DMS114 treated with DMSO at 0.1 percent for 48 hours (cell line): ENCODE measurements around the gene PER2.
"Not testable (repeated sequence)": the region's sequence is repeated elsewhere in the genome, so short reads cannot be mapped to it uniquely, and the experiment has no call there.

ENCODE experiments used
- DNase-seq: peaks from one replicate; lab custom pipeline; 2025; ENCODE audit not compliant: unreplicated experiment; lab: John Stamatoyannopoulos, UW

The PER2 gene

DNA sequence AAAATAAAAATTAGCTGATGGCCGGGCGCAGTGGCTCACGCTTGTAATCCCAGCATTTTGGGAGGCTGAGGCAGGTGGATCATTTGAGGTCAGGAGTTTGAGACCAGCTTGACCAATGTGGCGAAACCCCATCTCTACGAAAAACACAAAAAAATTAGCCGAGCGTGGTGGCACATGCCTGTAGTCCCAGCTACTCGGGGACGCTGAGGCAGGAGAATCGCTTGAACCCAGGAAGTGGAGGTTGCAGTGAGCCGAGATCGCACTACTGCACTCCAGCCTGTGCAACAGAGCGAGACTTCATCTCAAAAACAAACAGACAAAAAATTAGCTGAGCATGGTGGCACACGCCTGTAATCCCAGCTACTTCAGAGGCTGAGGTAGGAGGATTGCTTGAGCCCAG lies 22.3 kb upstream of the PER2 start:
- DNase-seq: not testable (repeated sequence)

DNA sequence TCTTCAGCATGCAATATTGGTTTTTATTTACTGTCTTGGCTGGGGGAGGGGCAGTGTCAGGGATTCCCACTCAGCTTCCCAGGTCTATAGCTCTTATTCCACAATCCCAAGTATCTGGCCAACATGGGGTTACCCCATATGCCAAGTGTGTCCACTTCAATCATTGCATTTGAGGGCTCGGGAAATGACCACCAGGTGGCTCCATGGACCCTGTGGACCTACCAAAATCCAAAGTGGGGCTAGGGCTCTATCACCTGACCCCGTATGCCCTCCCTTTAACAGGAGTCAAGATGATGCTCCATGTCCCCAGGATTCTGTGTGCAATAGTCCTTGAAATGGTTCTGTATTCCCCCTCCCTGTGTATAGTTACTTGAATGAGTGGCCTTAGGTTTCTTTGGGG lies 19.8 kb upstream of the PER2 start:
- DNase-seq: no peak

DNA sequence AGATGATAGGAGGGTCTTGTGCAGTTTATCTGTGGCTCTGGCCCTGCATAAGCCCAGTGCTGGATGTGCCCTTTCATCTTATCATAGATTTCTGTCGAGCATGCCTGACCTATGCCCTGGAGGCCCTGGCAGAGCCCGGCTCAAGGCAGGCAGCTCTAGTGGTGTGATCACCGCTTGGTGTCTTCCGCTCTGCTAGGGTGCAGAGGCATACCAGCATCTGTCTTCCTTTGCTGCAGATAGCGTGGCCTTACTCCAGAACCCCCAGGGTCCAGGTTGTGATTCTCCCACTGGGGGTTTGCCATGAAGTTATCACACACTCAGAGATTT lies 18.2 kb upstream of the PER2 start:
- no peak for DNase-seq

DNA sequence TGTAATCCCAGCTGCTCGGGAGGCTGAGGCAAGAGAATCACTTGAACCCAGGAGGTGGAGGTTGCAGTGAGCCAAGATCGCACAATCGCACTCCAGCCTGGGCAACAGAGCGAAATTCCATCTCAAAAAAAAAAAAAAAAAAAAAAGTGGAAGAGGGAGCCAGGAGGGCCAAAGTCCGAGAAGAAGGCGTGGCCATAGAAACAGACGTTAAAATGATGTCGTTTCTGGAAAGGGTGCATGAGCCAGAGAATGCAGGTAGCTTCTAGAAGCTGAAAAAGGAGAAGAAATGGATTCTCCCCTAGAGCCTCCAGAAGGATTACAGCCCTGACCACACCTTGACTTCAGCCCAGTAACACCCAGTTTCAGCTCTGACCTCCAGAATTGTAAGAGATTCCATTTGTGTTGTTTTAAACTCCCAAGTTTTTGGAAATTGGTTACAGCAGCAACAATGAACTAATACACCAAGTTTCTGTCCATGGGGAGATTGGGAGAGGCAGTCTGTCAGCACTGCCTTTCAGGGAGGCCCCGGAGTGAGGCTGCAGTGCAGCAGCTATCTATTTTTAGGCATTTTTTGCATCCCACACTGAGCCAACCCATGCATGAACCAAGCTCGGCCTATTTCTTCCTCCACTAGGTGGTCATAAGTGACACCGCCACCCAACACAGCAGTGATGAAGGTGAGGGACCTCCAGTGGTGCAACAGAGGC lies 17.7 kb upstream of the PER2 start:
- no peak for DNase-seq

DNA sequence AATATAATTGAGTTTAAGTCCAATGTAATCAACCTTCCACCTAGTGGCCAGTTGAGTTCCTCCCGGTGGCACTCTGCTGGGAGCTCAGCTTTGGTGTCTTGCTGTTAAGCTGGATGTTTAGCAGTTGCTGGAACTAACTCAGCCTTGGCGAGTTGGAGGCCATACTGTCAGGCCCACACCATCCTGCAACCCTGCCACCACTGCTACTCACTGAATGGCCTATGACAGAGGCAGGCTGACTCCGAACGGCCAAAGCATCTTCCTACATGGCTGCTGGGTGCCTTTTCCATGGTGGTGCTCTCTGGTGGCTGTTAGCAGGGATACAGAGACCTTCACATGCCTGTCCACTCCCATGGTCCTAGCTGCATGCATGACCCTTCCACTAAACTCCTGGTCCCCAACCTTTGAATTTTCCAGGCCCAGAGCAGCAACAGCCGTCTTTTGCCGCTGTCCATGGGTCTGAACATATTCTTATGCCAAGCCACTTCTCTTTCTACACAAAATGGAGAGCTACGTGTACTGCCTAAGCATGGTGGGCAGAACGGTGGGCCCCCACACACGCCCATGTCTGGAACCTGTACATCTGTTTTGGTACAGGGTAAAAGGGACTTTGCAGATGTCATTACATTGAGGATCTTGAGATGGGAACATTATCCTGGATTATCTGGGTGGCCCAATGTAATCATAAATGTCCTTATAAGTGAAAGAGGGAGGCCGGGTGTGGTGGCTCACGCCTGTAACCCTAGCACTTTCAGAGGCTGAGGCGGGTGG lies 16.9 kb upstream of the PER2 start:
- no peak for DNase-seq

DNA sequence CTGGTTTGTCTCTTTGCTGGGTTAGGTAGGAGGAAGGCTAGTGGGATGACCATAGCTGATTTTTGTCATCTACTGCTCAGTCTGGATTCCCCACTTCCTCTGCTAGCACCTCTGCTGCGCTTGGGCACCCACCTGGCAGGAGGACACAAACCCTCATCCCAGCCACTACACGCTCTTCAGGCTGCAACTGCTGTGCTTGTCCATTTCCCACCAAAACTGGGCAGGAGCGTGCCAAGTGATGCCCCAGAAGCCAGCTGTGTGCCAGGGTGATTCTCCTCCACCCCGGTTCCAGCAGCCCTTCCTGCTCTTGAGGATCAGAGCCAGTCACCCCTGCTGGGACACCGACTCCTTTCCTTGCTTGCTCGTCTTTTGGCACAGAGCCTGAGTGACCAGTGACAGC lies 15.7 kb upstream of the PER2 start:
- no peak for DNase-seq

DNA sequence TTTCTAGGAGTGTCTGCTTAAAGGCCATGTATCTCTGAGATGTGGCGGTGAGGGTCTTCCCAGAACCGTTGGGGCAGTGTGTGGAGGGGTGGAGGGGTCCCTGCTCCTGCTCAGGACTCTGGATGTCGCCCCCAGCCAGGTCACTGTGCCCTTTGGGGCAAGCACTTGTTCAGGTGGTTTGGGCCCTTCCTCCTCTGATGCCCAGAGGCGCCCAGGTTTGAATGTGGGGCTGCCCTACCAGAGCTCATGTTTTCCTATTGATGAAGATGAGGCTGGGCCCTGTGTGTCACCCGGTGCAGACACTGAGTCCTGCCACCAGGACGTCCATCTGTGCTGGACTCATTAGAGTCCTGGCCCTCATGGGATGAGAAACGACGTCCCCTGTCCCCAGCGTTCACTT lies 14.3 kb upstream of the PER2 start:
- no peak for DNase-seq

DNA sequence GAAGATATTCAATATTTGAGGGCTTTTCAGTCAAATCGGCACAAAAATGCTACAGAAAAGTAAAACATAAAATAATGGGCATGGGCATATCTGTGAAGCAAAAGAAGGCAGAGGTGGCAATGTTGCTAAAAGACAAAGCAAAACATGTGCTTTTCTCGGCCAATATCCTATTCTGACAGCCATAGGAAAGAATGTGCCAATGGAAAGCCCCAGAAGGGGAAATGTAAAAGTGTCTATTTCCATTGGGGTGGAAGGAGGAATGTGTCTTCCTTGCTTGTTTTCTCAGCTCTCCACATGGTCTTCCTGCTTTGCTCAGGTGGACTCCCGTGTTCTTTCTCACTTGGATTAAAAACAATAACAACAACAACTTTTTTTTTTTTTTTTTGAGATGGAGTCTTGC lies 13.7 kb upstream of the PER2 start:
- no peak for DNase-seq

DNA sequence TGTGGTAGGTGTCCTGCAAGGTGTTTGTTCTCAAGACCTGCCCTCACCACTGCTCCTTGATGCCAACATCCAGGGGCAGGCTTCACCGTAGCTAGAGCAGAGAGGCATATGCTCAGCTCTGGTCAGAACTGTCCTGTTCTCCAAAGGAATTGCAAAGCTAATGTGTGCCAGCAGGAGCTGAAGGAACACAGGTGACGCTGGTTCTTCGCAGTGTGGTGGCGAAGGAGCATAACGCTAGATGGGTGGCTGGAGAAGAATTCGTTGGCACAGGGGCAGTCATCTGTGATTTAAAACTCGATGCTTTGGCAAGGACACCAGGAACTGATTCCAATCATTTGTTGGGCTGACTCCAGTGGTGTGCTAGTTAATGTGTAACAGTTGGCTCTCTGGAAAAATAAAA lies 11.4 kb upstream of the PER2 start:
- DNase-seq: no peak

DNA sequence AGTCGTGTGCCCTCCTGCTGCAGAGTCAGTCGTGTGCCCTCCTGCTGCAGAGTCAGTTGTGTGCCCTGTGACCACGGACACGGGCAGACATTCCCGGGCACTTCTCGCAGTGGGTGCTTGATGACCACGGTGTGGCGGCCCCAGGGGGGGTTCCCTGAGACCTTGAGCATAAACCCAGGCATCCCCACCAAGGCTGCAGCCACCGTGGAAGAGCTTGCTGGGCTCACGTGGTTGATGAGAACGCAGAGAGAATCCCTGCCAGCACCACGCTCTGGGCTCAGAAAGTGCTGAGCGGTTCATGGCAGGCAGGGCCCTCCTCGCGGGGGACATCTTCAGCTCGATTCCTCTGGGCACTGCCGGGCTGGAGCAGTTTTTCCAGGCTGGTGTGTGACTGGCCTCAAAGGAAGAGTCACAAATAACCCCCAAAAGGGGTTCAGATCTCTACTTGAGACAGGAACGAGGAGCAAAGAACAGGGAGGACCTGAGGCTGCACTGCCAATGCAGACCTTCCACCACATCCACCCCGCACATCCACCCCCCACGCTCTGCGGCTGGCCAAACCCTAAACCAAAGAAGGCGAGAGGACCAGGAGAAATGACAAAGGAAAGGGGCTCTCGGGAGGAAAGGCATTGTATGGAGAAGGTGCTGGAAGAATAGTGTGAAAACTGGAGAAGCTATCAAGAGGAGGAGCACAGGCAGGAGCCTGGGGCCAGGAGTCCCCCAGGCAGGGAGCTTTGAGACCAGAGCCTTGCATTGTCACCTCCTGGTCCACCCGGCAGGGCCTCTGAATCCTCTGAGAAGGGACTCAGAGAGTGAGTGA lies 8.4 kb upstream of the PER2 start:
- no peak for DNase-seq

DNA sequence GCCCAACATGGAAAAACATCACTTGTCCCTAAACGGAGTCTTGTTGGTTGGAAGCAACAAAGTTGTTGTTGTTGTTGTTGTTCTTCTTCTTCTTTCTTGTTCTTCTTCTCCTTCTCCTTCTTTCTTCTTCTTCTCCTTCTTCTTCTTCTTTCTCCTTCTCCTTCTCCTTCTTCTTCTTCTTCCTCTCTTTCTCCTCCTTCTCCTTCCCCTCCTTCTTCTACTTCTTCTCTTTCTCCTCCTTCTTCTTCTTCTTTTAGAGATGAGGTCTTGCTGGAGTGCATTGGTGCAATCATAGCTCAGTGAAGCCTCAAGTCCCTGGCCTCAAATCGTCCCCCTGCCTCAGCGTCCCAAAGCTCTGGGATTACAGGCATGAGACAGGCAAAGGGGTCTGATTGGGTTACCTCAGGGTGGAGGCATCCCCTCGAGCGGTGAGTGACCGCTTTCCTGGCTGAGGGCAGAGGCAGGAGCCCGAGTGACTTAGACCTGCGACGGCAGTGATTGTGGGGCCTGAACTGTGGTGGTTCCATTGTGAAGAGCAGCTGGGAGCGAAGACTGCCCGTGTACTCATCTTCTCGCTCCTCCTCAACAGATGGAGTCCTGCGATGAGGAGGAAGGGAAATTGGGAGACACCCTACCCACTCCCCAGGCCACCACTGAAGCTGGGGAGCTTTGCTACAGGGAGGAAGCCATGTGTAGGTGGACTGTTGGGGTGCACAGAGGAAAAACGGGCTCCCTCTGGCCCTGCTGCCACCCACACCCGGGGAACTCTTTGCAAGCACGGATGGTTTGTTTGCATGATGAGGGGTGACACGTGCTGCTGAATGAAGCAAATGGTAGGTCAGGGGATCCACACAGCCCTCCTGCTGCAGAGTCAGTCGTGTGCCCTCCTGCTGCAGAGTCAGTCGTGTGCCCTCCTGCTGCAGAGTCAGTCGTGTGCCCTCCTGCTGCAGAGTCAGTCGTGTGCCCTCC lies 7.0 kb upstream of the PER2 start:
- DNase-seq: no peak

DNA sequence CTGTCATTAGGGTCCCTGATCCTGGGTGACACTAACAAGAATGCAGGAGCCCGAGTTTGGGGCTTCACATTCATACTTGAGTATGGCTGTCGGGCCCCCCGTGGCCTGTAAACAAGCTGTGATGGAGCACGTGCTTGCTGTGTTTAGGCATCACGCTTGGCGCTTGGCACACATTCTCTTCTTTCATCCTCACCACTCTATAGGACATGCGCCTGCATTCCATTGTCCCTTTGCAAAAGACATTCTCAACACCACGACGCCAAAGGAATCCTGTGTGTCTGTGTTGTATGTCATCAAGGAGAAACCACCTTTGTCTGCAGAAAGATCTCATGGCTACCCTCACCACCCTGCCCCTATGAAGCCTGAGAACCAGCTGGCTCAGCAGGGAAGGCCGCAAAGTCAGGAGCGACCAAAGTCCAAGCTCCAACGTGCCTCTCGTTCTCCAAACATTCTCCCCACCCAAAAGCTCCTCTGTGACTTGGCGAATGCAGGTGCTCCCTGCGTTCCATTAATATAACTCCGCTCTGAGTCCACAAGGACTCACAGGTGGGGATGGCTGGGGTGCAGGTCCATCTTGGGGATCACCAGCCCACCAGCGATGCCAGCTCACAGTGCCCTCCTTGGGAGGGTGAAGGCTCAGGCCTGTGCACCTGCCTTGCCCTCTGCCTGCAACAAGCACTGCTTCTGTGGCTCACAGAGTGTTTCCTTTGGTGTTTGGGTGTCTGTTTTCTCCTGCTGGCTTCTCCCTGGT lies 6.2 kb upstream of the PER2 start:
- no peak for DNase-seq

DNA sequence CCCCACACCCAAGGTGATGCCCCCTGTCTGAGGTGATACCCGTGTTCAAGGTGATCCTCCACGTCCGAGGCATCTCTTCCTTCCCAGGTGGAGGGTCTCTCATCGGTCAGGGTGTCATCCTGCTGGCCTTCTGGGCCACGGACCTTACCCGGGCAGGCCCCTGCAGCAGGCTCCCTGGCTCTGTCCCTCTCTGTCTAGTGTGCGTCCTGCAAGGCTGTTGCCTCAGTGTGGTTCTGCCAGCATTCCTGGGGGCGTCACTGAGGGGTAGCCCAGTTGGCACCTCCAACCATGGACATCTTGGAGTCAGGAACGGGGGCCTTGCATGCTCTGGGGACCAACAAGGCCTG lies 5.6 kb upstream of the PER2 start:
- no peak for DNase-seq

DNA sequence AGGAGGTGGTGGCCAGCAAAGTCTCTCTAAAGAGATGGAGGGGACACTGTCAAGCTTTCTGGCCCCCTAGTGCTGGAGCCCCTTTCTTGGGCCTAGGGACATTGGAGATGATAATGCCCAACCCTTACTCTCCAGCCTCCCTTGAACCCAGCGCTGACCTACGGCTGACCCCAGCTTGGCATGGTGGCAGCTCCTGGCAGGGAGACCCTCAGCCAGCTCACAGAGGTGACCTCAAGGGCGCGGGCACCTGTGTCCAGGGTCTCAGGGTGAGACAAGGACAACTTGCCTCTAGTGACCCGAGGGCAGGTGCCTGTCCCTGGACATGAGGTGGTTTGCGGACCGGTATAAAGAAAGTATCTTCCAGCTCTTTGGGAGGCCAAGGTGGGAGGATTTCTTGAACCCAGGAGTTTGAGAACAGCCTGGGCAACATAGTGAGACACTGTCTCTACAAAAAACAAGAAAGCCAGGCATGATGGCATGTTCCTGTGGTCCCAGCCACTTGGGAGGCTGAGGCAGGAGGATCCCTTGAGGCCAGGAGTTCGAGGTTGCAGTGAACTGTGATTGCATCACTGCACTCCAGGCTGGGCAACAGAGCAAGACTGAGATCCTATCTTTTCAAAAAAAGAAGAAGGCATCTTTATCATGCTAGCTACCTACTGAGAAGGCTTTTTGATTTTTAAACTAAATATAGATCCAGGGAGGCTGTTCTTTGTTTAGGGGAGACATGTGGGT lies 3.3 kb upstream of the PER2 start:
- no peak for DNase-seq

DNA sequence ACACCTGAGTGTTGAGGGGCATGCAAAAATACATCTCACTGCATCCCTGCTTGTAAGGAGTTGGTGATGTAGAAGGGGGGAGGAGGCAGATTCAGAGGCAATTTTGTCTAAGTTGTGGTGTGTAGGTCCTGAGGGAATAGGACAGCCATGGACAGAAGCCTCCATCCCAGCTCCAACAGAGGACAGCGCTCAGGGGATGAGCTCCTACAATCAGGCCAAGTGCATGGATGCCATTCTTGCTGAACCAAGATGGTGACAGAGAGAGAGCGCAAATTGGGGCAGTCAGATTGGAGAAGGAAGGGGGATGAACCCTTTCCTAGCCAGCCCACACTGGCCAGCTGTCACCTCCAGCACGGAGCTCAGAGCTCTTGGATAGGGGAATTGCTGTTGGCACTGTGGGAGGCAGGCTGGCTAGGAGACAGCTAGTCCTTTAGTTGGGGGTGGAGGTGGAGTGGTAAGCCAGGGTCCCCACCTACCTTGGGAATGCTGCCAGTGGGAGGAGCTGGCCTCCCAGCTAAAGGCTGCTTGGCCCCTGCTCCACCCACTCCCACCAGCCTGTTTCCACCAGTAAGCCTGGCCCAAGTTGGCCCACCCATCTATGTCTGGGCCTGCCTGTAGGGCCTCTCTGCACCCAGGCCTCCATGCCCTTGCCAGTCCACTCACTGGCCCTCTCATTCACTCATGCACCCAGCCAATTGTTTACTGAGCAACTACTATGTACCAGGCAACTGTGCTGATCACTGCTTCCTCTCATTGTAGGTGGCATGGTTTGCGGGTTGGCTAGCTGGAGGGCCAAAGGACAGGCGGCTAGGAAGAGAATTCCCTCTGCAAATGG lies 2.5 kb upstream of the PER2 start:
- no peak for DNase-seq

DNA sequence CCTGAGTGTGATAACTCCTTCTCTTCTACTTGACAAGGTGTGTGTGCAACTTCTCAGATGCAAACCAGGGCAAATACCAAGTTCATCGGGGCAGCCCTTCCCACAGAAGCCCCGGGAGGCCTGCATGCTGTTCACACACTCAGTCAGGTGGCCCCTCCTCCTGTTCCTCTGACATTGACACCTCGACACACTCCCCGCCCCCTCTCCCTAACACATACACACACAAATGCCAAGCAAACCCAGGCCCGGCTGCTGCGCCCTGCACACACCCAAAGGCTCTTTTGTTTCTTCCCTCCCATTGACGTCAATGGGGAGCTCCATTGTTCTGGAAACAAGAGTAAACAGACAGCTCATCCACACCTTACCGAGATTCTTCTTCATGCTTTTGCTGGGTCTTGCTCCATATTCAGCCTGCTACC lies 1.7 kb upstream of the PER2 start:
- DNase-seq: no peak

DNA sequence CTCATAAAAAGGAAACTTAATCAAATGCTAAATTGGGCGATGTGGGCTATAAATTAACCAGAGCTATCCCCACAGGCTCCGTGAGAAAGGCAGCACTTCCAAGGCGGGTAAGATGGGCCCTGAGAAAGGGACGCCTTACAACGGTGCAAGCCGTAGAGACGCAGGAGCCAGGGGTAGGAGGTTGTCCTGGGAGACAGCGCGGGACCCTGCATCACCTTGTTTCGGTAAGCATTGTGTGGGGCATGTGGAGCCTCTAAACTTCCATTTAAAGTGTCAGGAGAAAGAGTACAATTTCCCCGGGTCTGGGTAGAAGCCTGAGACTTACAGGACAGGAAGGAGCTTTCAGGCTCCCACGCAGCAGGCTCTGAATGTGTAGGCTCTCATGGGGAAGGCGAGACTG lies 1.2 kb upstream of the PER2 start:
- no peak for DNase-seq

DNA sequence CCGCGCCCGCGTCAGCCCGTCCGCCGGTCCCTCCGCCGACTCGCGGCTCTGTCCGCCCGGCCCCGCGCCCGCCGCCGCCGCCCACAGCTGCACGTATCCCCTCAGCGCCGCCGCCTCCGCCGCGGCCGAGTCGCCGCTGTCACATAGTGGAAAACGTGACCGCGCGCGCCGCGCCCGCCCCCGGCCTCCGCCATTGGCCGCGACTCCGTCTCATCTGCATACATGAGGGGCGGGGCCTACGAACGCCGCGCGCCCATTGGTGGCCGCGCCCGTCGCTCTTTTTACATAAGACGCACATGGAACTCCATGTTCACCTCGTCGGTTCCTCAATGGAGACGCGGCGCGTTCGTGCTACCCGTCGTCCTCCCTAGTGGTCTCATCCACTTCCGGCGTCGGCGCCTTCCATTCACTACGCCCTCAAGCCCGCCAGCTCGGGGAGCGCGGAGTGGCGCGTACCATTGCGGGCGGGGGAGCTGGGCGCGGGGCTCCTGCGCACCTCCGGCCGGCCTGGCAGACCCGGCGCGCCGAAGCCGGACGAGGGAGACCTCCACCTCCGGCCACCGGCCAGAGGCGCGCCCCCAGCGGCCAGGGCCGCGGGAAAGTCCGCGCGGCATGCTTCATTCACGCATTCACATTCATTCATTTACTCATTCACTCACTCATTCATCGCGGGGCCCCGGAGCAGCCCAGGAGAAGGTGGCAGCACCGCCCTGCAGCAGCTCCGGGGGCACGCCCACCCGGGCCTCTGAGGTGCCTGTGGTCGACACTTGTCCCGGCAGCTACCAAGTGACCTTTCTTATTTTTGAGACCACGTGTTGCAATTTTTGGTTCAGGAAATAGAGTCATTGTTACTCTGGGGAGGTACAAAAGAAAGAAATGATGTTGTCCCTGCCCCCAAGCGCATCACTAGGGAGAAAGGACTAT lies 502 bp upstream of the PER2 start:
- DNase-seq: peak; percentile 89
